Activated CD4-positive, alpha-beta T cell treated with anti-CD3 and anti-CD28 coated beads for 36 hours (primary cell): Measurements from ENCODE around the gene ANAPC13. TPM values are rescaled to one million over a fixed set of nuclear protein-coding genes. Genes with fewer than 3 reads are reported as not detected.

Experiments used
- ATAC-seq: fragments of 200-7000 bp; cut with Tn5 transposase; one replicate; pipeline ENCODE4 v1.10.0; 2021; ENCODE audit warnings: mild to moderate bottlenecking, moderate library complexity
- CTCF ChIA-PET: fragments of 350-600 bp; sonication (Branson Sonifier 250); formaldehyde crosslinking; loops from one replicate; lab custom pipeline; 2021; ENCODE audit warnings: antibody characterized with exemption; lab: Charles Lee
- POLR2A ChIA-PET: fragments of 350-600 bp; sonication (Branson Sonifier 250); formaldehyde crosslinking; loops from one replicate; lab custom pipeline; 2021; ENCODE audit warnings: antibody characterized with exemption, inconsistent platforms; lab: Charles Lee
- DNase-seq: peaks from one replicate; pipeline ENCODE4 v3.0.0-alpha.2; 2020
- H3K27ac Mint-ChIP-seq: one replicate; pipeline ENCODE4 v1.8.0; 2021; ENCODE audit warnings: mixed read lengths
- H3K27me3 Mint-ChIP-seq: one replicate; pipeline ENCODE4 v1.8.0; 2021; ENCODE audit warnings: mixed read lengths
- H3K36me3 Mint-ChIP-seq: one replicate; pipeline ENCODE4 v1.8.0; 2021; ENCODE audit warnings: low read depth, mixed read lengths
- H3K4me1 Mint-ChIP-seq: one replicate; pipeline ENCODE4 v1.8.0; 2021; ENCODE audit warnings: mixed read lengths
- H3K4me3 Mint-ChIP-seq: one replicate; pipeline ENCODE4 v1.8.0; 2021; ENCODE audit warnings: mild to moderate bottlenecking, moderate library complexity, mixed read lengths
- H3K9me3 Mint-ChIP-seq: one replicate; pipeline ENCODE4 v1.8.0; 2021; ENCODE audit warnings: low read depth, mixed read lengths
- intact Hi-C, 2 experiments: fragments of 100-400 bp; cut with DNase I in 1 of 2; cut with micrococcal nuclease in 1 of 2; formaldehyde crosslinking; loops; one replicate each; pipeline versions ENCODE4 v1.14.2 to v1.15.1; 2022 to 2024; cut with DNase I, micrococcal nuclease
- total RNA-seq, 2 experiments: library from RNA; stranded (reverse); gene quantifications; one replicate each; pipeline ENCODE4 v1.2.3, GENCODE V29; 2021

ANAPC13 gene
- total RNA-seq, 2 experiments from 2014 or later, result 35.9 to 39.7 TPM

DNA sequence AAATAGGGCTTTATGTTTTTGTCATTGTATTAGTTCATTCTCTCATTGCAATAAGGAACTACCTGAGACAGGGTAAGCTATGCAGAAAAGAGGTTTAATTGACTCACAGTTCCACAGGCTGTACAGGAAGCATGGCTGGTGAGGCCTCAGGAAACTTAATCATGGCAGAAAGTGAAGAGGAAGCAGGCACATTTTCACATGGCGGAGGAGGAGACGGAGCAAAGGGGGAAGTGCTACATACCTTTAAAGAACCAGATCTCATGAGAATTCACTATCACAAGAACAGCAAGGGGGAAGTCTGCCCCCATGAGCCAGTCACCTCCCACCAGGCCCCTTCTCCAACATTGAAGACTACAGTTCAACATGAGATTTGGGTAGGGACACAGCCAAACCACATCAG lies 25.7 kb upstream of the ANAPC13 start:
- Mint-ChIP-seq H3K27me3 (no peaks in the 10 kb centered on the region), H3K4me1 (peaks cover 8% of the 10 kb centered on the region), H3K9me3 (no peaks in the 10 kb centered on the region), H3K36me3 (peaks cover 58% of the 10 kb centered on the region), H3K4me3 (no peak overlapping the region), H3K27ac (no peak overlapping the region)
- POLR2A ChIA-PET, result no interaction called here
- no peak for ATAC-seq
- no peak for DNase-seq
- intact Hi-C loops, result no loop called here
- CTCF ChIA-PET, result no interaction called here

DNA sequence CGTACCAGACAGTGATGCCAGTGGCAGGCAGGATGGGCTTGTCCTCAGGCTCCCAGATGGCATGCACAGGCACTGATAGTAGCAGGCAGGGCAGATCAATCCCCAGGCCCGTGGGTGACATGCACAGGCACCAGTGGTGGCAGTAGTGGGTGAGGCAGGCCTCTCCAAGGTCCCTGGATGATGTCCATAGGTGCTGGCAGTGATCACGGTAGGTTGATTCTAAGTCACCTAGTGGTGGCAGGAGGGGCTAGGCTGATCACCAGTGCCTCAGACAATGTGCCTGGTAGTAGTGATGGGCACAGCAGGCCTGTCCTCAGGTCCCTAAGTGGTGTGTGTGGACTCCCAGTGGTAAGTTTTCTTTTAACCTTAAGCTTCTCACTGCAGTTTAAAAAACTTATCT lies 19.7 kb upstream of the ANAPC13 start:
- no peak for DNase-seq
- Mint-ChIP-seq H3K9me3 (peaks cover 24% of the 10 kb centered on the region), H3K4me3 (no peak overlapping the region), H3K27ac (no peak overlapping the region), H3K27me3 (no peaks in the 10 kb centered on the region), H3K36me3 (peaks cover 75% of the 10 kb centered on the region), H3K4me1 (peaks cover 13% of the 10 kb centered on the region)
- no peak for ATAC-seq
- ChIA-PET CTCF (no interaction called here), POLR2A (no interaction called here)
- intact Hi-C loops, result no loop called here

DNA sequence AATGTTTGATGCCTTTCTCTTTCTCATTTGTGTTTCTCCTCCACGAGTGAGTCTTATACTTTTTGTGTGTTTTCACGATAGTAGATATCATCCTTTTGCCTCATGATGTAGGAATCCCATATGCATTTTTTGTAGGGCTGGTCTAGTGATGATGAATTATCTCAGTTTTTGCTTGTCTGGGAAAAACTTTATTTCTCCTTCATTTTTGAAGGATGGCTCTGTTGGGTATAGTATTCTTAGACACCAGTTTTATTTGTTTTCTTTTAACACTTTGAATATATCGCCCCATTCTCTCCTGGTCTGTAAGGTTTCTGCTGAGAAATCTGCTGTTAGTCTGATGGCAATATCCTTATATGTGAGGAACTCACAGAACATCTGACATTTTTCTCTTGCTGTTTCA lies 18.3 kb upstream of the ANAPC13 start:
- POLR2A ChIA-PET, result no interaction called here

DNA sequence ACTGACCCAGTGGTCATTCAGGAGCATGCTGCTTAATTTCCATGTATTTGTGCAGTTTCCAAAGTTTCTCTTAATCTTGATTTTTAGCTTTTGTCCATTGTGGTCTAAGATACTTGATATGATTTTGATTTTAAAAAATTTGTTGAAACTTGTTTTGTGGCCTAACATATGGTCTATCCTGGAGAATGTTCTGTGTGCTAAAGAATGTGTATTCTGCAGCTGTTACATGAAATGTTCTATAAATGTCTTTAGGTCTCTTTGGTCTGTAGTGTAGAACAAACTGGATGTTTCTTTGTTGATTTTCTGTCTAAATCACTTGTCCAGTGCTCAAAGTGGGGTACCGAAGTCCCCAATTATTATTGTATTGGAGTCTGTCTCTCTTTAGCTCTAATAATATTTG lies 17.5 kb upstream of the ANAPC13 start:
- H3K9me3 Mint-ChIP-seq, result peaks cover 24% of the 10 kb centered on the region
- no peaks in the 10 kb centered on the region for H3K27me3 Mint-ChIP-seq
- H3K36me3 Mint-ChIP-seq, result peaks cover 75% of the 10 kb centered on the region
- intact Hi-C loops, result no loop called here
- DNase-seq (no peak), ATAC-seq (no peak)
- H3K27ac Mint-ChIP-seq, result no peak overlapping the region
- CTCF ChIA-PET, result interaction anchor here (0.6 to 2.0 kb wide), 6 partner anchors 10 to 432 kb away, joined by 3 to 5 read pairs (median 4); no protein-coding TSS in a partner anchor
- POLR2A ChIA-PET, result no interaction called here
- no peak overlapping the region for H3K4me3 Mint-ChIP-seq
- H3K4me1 Mint-ChIP-seq, result peaks cover 26% of the 10 kb centered on the region

More for the DNA sequence above, 18.3 kb upstream of the ANAPC13 start:
- ATAC-seq (no peak), DNase-seq (no peak)
- Mint-ChIP-seq H3K27me3 (no peaks in the 10 kb centered on the region), H3K4me1 (peaks cover 18% of the 10 kb centered on the region), H3K4me3 (no peak overlapping the region), H3K9me3 (peaks cover 24% of the 10 kb centered on the region), H3K36me3 (peaks cover 73% of the 10 kb centered on the region), H3K27ac (no peak overlapping the region)
- intact Hi-C loops, result no loop called here
- CTCF ChIA-PET, result interaction anchor here (0.7 to 2.0 kb wide), 2 partner anchors 11 to 17 kb away, joined by 3 to 5 read pairs; no protein-coding TSS in a partner anchor

DNA sequence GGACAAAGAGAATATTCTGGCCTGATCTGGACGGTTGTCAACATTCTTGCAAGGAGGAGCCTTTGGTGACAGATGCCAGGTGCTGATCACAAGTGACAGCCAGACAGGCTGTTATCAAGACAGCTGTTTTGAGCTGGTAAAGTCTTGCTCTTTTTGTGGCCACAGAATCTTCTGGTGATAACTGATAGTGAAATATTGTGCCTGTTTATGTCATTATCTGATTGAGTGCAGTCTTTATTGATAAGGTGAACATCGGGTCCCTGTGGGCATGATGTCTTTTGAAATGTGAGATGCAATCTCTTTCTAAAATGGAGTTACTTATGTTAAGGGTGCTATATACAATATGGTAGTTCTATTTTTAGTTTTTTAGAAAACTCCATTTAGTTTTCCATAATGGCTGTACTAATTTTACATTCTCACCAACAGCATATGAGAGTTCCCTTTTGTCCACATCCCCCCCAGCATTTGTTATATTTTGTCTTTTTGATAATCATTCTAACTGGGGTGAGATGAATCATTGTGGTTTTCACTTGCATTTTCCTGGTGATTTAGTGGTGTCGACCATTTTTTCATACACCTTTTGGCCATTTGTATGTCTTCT lies 10.8 kb upstream of the ANAPC13 start:
- ATAC-seq, result peak; percentile 60
- H3K4me3 Mint-ChIP-seq, result no peak overlapping the region
- H3K4me1 Mint-ChIP-seq, result peaks cover 53% of the 10 kb centered on the region
- H3K36me3 Mint-ChIP-seq, result peaks cover 60% of the 10 kb centered on the region
- H3K9me3 Mint-ChIP-seq, result peaks cover 5% of the 10 kb centered on the region
- POLR2A ChIA-PET, result interaction anchor here (0.6 kb wide), 1 partner anchor 10 kb away, joined by 4 read pairs; no protein-coding TSS in a partner anchor
- no peak overlapping the region for H3K27ac Mint-ChIP-seq
- intact Hi-C loops, result no loop called here
- CTCF ChIA-PET, result interaction anchor here (0.7 kb wide), 1 partner anchor 9 kb away, joined by 3 read pairs; no protein-coding TSS in a partner anchor
- DNase-seq, result no peak
- H3K27me3 Mint-ChIP-seq, result no peaks in the 10 kb centered on the region

DNA sequence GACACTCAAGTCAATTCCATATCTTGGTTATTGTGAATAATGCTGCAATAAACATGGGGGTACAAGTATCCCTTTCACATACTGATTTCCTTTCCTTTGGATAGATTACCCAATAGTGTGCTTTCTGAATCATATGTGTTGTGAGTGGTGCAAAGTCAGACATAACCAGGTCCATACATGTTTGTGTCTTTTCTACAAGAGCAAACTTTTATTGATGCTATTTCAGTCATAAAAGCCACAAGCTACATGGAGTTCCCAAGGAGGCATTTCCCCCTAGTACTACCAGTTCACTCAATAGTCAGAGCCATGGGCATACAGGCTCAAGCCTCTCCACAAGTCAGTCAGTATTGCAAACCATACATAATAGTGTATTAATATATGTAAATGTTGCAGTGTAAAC lies 10.2 kb upstream of the ANAPC13 start:
- ChIA-PET POLR2A (no interaction called here), CTCF (interaction anchor here (0.7 to 1.7 kb wide), 3 partner anchors 9 to 23 kb away, joined by 3 to 7 read pairs (median 3); no protein-coding TSS in a partner anchor)
- no peak overlapping the region for H3K27ac Mint-ChIP-seq
- intact Hi-C loops, result no loop called here
- peaks cover 54% of the 10 kb centered on the region for H3K36me3 Mint-ChIP-seq
- DNase-seq, result no peak
- peaks cover 5% of the 10 kb centered on the region for H3K9me3 Mint-ChIP-seq
- no peak for ATAC-seq
- peaks cover 54% of the 10 kb centered on the region for H3K4me1 Mint-ChIP-seq
- no peaks in the 10 kb centered on the region for H3K27me3 Mint-ChIP-seq
- no peak overlapping the region for H3K4me3 Mint-ChIP-seq

DNA sequence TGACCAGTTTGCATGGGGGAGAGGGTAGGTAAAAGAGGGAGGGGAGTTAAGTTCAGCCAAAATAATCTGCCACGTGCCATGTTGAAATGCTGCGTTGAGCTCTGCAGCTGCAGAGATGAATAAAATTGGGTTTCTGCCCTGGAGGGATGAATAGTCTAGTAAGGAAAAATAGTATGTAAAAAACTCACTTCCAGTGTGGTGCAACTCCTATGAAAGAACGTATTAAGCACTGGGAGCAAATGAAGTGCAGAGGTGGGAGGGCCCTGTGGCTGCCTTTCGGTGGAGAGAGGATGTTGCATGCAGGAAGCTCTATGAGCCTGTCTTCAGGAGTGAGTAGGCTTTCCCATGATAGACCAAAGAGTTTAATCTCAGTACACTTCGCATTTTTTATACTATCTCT lies 8.7 kb upstream of the ANAPC13 start:
- Mint-ChIP-seq H3K4me3 (no peak overlapping the region), H3K27me3 (no peaks in the 10 kb centered on the region), H3K36me3 (peaks cover 42% of the 10 kb centered on the region), H3K9me3 (no peaks in the 10 kb centered on the region), H3K27ac (no peak overlapping the region), H3K4me1 (peaks cover 53% of the 10 kb centered on the region)
- intact Hi-C loops, result no loop called here
- ChIA-PET CTCF (interaction anchor here (1.1 to 1.7 kb wide), 2 partner anchors 10 to 17 kb away, joined by 4 to 7 read pairs; no protein-coding TSS in a partner anchor), POLR2A (no interaction called here)
- DNase-seq, result no peak
- peak; percentile 39 for ATAC-seq

DNA sequence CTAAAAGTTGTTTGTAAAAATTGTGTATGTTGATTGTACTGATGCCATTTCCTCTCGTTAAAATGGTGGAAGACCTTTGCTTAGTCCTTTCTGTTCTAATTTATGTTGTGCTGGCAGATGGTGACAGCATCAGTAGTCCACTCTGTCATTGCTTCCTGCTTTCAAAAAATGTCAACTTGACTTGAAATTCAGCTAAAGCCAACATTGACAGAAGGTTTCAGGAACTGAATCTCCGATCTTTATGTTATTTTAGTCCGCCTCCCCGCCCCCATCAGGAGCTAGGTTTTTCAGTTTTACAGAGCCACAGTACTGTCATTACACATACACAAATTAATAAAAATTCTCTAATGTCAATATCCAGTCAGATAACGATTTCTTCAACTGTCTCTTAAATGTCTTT lies 1.6 kb upstream of the ANAPC13 start:
- ChIA-PET CTCF (interaction anchor here (1.0 to 3.0 kb wide), 7 partner anchors 9 to 262 kb away, joined by 3 to 12 read pairs (median 3); no protein-coding TSS in a partner anchor), POLR2A (interaction anchor here (0.6 kb wide), 1 partner anchor 976 kb away, joined by 3 read pairs; no protein-coding TSS in a partner anchor)
- Mint-ChIP-seq H3K27ac (peak overlapping the region; percentile 98), H3K4me3 (peak overlapping the region; percentile 92), H3K27me3 (no peaks in the 10 kb centered on the region), H3K4me1 (peaks cover 50% of the 10 kb centered on the region), H3K36me3 (peaks cover 23% of the 10 kb centered on the region), H3K9me3 (no peaks in the 10 kb centered on the region)
- DNase-seq (peak; percentile 25), ATAC-seq (no peak)
- intact Hi-C loops, result loop anchor here (2.0 to 10.0 kb wide), 10 partner anchors 250 to 1765 kb away; partner anchors contain the start of genes MSL2 (in 1 of the 2), NPHP3 (in 1 of the 2), PCCB (in 1 of the 2) and SRPRB (in 1 of the 2)

DNA sequence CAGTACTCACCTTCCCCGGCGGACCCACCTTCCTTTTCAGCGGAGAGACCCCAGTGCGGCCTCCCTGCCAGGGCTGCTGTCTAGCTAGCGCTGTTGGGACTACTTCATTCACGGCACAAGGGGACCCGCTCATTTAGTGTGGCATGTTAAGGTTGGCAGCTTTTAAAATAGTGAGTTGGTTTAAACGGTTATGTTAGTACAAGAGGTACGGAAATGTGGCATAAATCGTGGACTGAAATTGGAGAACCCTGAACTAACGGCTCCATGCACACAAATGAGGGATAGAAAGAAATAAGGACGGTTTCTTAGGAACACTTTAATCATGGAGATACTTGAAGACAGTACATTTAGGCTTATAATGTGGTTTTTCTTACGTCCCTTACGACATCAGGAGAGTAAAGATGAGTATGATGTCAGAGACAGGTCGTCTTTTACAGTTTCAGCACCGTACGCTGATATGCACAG lies 824 bp upstream of the ANAPC13 start:
- no peak for DNase-seq
- peak; percentile 10 for ATAC-seq
- peak overlapping the region; percentile 98 for H3K27ac Mint-ChIP-seq
- CTCF ChIA-PET, result interaction anchor here (1.0 to 5.7 kb wide), 7 partner anchors 9 to 261 kb away, joined by 3 to 44 read pairs (median 8); no protein-coding TSS in a partner anchor
- no peaks in the 10 kb centered on the region for H3K27me3 Mint-ChIP-seq
- POLR2A ChIA-PET, result interaction anchor here (0.6 to 1.1 kb wide), 4 partner anchors 10 to 913 kb away, joined by 3 to 6 read pairs (median 4); partner anchors contain the start of gene CDV3
- no peaks in the 10 kb centered on the region for H3K9me3 Mint-ChIP-seq
- peaks cover 50% of the 10 kb centered on the region for H3K4me1 Mint-ChIP-seq
- intact Hi-C loops, result loop anchor here (1.0 to 10.0 kb wide), 13 partner anchors 236 to 1766 kb away; partner anchors contain the start of genes NPHP3 (in 2 of the 2), SRPRB (in 2 of the 2), MSL2 (in 1 of the 2) and PCCB (in 1 of the 2)
- H3K4me3 Mint-ChIP-seq, result peak overlapping the region; percentile 92
- peaks cover 23% of the 10 kb centered on the region for H3K36me3 Mint-ChIP-seq

DNA sequence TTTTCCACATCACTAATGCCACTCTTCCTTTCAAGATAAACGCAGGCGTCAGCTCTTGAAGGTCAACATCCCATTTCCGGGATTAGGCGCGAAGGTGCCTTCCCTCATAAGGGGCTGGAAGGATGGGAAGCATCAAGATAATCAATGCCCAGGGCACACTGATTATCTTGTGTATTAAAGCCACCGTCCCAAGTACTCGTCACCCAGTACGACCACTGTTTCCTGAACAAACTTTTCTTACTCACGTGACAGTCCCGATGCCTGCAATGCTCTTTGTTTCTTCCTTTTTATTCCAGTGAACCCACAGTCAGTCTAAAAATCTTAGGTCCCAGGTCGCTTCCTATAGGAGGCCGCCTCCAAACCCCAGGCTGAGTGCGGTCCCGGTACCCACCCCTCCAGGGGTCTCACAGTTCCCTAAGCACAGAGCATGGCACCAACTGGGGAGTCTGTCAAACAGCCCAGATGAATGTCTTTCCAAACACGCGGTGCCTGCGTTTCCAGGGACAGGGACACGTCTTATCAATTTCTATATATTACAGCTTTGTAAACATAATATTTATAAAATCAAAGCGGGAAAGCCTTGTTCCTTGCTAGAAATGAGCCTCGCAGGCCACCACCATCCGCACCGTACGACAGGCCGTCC lies 589 bp downstream of the ANAPC13 start:
- intact Hi-C loops, result loop anchor here (1.0 to 10.0 kb wide), 10 partner anchors 235 to 1767 kb away; partner anchors contain the start of genes NPHP3 (in 1 of the 2), PCCB (in 1 of the 2), RYK (in 1 of the 2) and SRPRB (in 1 of the 2)
- Mint-ChIP-seq H3K27me3 (no peaks in the 10 kb centered on the region), H3K4me3 (peak overlapping the region; percentile 92), H3K9me3 (no peaks in the 10 kb centered on the region), H3K36me3 (peaks cover 36% of the 10 kb centered on the region), H3K4me1 (peaks cover 45% of the 10 kb centered on the region), H3K27ac (peak overlapping the region; percentile 98)
- ChIA-PET CTCF (interaction anchor here (1.3 to 5.7 kb wide), 5 partner anchors 9 to 272 kb away, joined by 4 to 44 read pairs (median 11); no protein-coding TSS in a partner anchor), POLR2A (no interaction called here)
- ATAC-seq, result peak; percentile 6
- DNase-seq, result peak; percentile 28
